Neural cell (in vitro differentiated cells): ENCODE data around the gene IL31RA. TPM values are rescaled to one million over a fixed set of nuclear protein-coding genes. Genes with fewer than 3 reads are reported as not detected.

Source experiments
- H2AFZ ChIP-seq: fragments of 200-600, 300-800 bp; sonication (generic), shearing (Covaris generic); 2 replicates; pipeline ENCODE4 v1.6.0; 2014; ENCODE audit warnings: low read depth, mild to moderate bottlenecking, antibody characterized with exemption, low read length, moderate library complexity
- H3F3A ChIP-seq: fragments of 200-600 bp; shearing (Covaris generic); 2 replicates; pipeline ENCODE4 v1.6.1; 2016; ENCODE audit warnings: mild to moderate bottlenecking, moderate library complexity, mixed read lengths, antibody characterized with exemption, low read length; ENCODE audit not compliant: insufficient read depth, poor library complexity, severe bottlenecking
- H3K27ac ChIP-seq: fragments of 200-600, 300-800 bp; sonication (generic), shearing (Covaris generic); 2 replicates; pipeline ENCODE4 v1.5.1; 2014; ENCODE audit warnings: mild to moderate bottlenecking, low read length, moderate library complexity
- H3K27me3 ChIP-seq: fragments of 300-800, 200-600 bp; sonication (generic), shearing (Covaris generic); 2 replicates; pipeline ENCODE4 v1.6.0; 2014; ENCODE audit warnings: mild to moderate bottlenecking, low read depth, low read length, moderate library complexity; ENCODE audit not compliant: insufficient read depth
- H3K36me3 ChIP-seq: fragments of 300-800, 200-600 bp; sonication (generic), shearing (Covaris generic); 2 replicates; pipeline ENCODE4 v1.5.1; 2014; ENCODE audit warnings: mild to moderate bottlenecking, antibody characterized with exemption, low read length, moderate library complexity; ENCODE audit not compliant: insufficient read depth
- H3K4me2 ChIP-seq: fragments of 300-800, 200-600 bp; sonication (generic), shearing (Covaris generic); 2 replicates; pipeline ENCODE4 v1.6.0; 2014; ENCODE audit warnings: mild to moderate bottlenecking, low read length
- H3K4me3 ChIP-seq: fragments of 300-800, 200-600 bp; sonication (generic), shearing (Covaris generic); 2 replicates; pipeline ENCODE4 v1.5.1; 2014; ENCODE audit warnings: mild to moderate bottlenecking, low read length, moderate library complexity
- H3K79me2 ChIP-seq: fragments of 200-600 bp; shearing (Covaris generic); replicated peaks from 2 replicates; pipeline ENCODE4 v1.6.0; 2014; ENCODE audit warnings: mild to moderate bottlenecking, low read length, moderate library complexity; ENCODE audit not compliant: insufficient read depth
- H3K9ac ChIP-seq: fragments of 300-800, 200-600 bp; sonication (generic), shearing (Covaris generic); 2 replicates; pipeline ENCODE4 v1.6.1; 2016; ENCODE audit warnings: mild to moderate bottlenecking, low read length, mixed read lengths
- H3K9me2 ChIP-seq: fragments of 200-600 bp; shearing (Covaris generic); 2 replicates; pipeline ENCODE4 v1.6.1; 2016; ENCODE audit warnings: mild to moderate bottlenecking, low read length, mixed read lengths; ENCODE audit not compliant: insufficient read depth
- H3K9me3 ChIP-seq: fragments of 200-600, 300-800 bp; sonication (generic), shearing (Covaris generic); 2 replicates; pipeline ENCODE4 v1.6.1; 2016; ENCODE audit warnings: mild to moderate bottlenecking, mixed run types, low read length, moderate library complexity, mixed read lengths
- H4K20me1 ChIP-seq: fragments of 200-600 bp; shearing (Covaris generic); 2 replicates; pipeline ENCODE4 v1.6.1; 2016; ENCODE audit warnings: mild to moderate bottlenecking, mixed run types; ENCODE audit not compliant: insufficient read depth
- CTCF ChIP-seq: fragments of 450-650 bp; IDR thresholded peaks from 2 replicates; pipeline ENCODE4 v1.5.1; 2014; ENCODE audit warnings: antibody characterized with exemption, mild to moderate bottlenecking, moderate library complexity; ENCODE audit not compliant: poor library complexity, severe bottlenecking
- EP300 ChIP-seq: fragments of 450-650 bp; conservative IDR thresholded peaks from 2 replicates; pipeline ENCODE4 v1.6.1; 2014; ENCODE audit warnings: antibody characterized with exemption, mild to moderate bottlenecking, moderate library complexity; ENCODE audit not compliant: poor library complexity, severe bottlenecking
- EZH2 ChIP-seq: fragments of 200-600, 300-800 bp; shearing (Covaris generic), sonication (generic); IDR thresholded peaks from 2 replicates; pipeline ENCODE4 v1.6.1; 2014; ENCODE audit warnings: antibody characterized with exemption, low read length, borderline replicate concordance, mild to moderate bottlenecking; ENCODE audit not compliant: insufficient read depth, poor library complexity, severe bottlenecking
- MXI1 ChIP-seq: fragments of 450-650 bp; conservative IDR thresholded peaks from 2 replicates; pipeline ENCODE4 v1.6.1; 2014; ENCODE audit warnings: antibody characterized with exemption, mild to moderate bottlenecking; ENCODE audit not compliant: poor library complexity, severe bottlenecking
- POLR2AphosphoS5 ChIP-seq: IDR thresholded peaks from 2 replicates; pipeline ENCODE4 v1.6.1; 2012
- RAD21 ChIP-seq: fragments of 450-650 bp; conservative IDR thresholded peaks from 2 replicates; pipeline ENCODE4 v1.6.1; 2014; ENCODE audit warnings: antibody characterized with exemption, mild to moderate bottlenecking, moderate library complexity
- REST ChIP-seq: IDR thresholded peaks from 2 replicates; pipeline ENCODE4 v1.6.1; 2012; ENCODE audit warnings: borderline replicate concordance
- SMC3 ChIP-seq: fragments of 450-650 bp; conservative IDR thresholded peaks from 2 replicates; pipeline ENCODE4 v1.6.1; 2014; ENCODE audit warnings: antibody characterized with exemption, mild to moderate bottlenecking, moderate library complexity; ENCODE audit not compliant: poor library complexity
- TAF1 ChIP-seq: IDR thresholded peaks from 2 replicates; pipeline ENCODE4 v1.6.1; 2012; ENCODE audit warnings: low read depth
- polyA plus RNA-seq: library from polyadenylated mRNA; depleted of rRNA; stranded (reverse); fragments of >200 nt; gene quantifications from 2 replicates; pipeline ENCODE4 v1.2.3, GENCODE V29; 2014

The IL31RA gene
- polyA plus RNA-seq, 1 donor from 2014 or later = not detected

GRCh38 chr5:55816342-55816741, 34.8 kb upstream of the IL31RA start:
- Histone ChIP-seq H3K27ac (no peak overlapping the region), H3K9ac (no peak overlapping the region), H3K4me3 (no peak overlapping the region), H3K27me3 (peaks cover 2% of the 10 kb centered on the region), H3K9me3 (no peaks in the 10 kb centered on the region), H2AFZ (no peak overlapping the region), H4K20me1 (no peaks in the 10 kb centered on the region), H3K4me2 (no peak overlapping the region), H3K36me3 (no peaks in the 10 kb centered on the region), H3K9me2 (no peaks in the 10 kb centered on the region), H3F3A (no peaks in the 10 kb centered on the region), H3K79me2 (no peaks in the 10 kb centered on the region)
- TF ChIP-seq POLR2AphosphoS5 (no peak), EZH2 (no peak), EP300 (no peak)

GRCh38 chr5:55817030-55817429, 34.1 kb upstream of the IL31RA start:
- Histone ChIP-seq H3K27me3 (peaks cover 8% of the 10 kb centered on the region), H3K27ac (no peak overlapping the region), H3K9me3 (no peaks in the 10 kb centered on the region), H3F3A (no peaks in the 10 kb centered on the region), H4K20me1 (no peaks in the 10 kb centered on the region), H3K9ac (no peak overlapping the region), H3K9me2 (no peaks in the 10 kb centered on the region), H2AFZ (no peak overlapping the region), H3K4me3 (no peak overlapping the region), H3K4me2 (no peak overlapping the region), H3K36me3 (no peaks in the 10 kb centered on the region), H3K79me2 (no peaks in the 10 kb centered on the region)
- TF ChIP-seq SMC3 = no peak
- TF ChIP-seq RAD21 = no peak
- no peak for TF ChIP-seq TAF1
- TF ChIP-seq EP300 = no peak
- TF ChIP-seq REST = no peak
- TF ChIP-seq EZH2 = no peak
- no peak for TF ChIP-seq POLR2AphosphoS5
- TF ChIP-seq CTCF = no peak
- no peak for TF ChIP-seq MXI1

GRCh38 chr5:55820488-55820887, 30.7 kb upstream of the IL31RA start:
- Histone ChIP-seq H2AFZ (no peak overlapping the region), H3K9me3 (no peaks in the 10 kb centered on the region)

More at GRCh38 chr5:55820488-55820887, 30.7 kb upstream of the IL31RA start:
- Histone ChIP-seq H3K4me3 (no peak overlapping the region), H3K27ac (no peak overlapping the region), H3K79me2 (no peaks in the 10 kb centered on the region), H4K20me1 (no peaks in the 10 kb centered on the region), H3K9me2 (no peaks in the 10 kb centered on the region), H3K36me3 (no peaks in the 10 kb centered on the region), H3F3A (no peaks in the 10 kb centered on the region), H3K4me2 (no peak overlapping the region), H3K9ac (no peak overlapping the region), H3K27me3 (peaks cover 8% of the 10 kb centered on the region)
- TF ChIP-seq SMC3 (no peak), EP300 (no peak), CTCF (no peak), POLR2AphosphoS5 (no peak), REST (no peak), TAF1 (no peak), EZH2 (no peak), RAD21 (no peak)
